Measurements from ENCODE around the gene APOC3. TPM values are rescaled to one million over a fixed set of nuclear protein-coding genes. Genes with fewer than 3 reads are reported as not detected.

Gene APOC3
- total and polyA plus RNA-seq, 9 of the 15 experiments (the other 6 are each of a cell fraction or from before 2014, with no cell fraction given), result 1.1 TPM; not detected in 8

DNA sequence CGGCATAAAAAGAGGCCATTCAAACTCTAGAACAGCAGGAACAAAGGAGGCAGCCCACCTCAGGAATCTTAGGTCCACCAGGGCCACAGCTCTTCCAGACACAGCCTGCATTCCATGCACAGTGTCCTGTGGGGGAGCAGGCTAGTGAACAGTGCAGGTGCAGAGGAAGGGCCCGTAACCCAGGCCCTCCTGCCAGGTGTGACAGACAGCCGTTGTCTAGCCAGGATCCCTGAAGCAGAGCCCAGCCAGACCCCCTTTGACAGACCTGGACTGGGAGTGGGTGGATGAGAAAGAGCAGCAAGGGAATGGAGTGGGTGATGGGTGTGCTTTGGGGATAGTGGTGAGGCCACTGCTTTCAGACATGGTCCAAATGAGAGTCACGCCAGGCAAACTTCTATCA lies 40.7 kb upstream of the APOC3 start:
- Histone ChIP-seq H3K4me2 (ENCODE audit: insufficient read depth, low read length) (no peak overlapping the region), H4K20me1 (replicated peaks; ENCODE audit: control insufficient read depth, insufficient read depth, low read length) (no peaks in the 10 kb centered on the region), H3K27me3 (ENCODE audit: control insufficient read depth in 2 of 2, insufficient read depth in 2 of 2, low read length in 2 of 2) (no peaks in the 10 kb centered on the region), H2AFZ (ENCODE audit: low read depth, low read length) (peak overlapping the region; percentile 99), H3K79me2 (ENCODE audit: control insufficient read depth, insufficient read depth, low read length) (peaks cover 24% of the 10 kb centered on the region), H3K36me3 (ENCODE audit: control insufficient read depth, insufficient read depth, low read length) (peaks cover 30% of the 10 kb centered on the region), H3K27ac (ENCODE audit: extremely low read depth, low read depth, low read length) (no peak overlapping the region), H3K4me1 (replicated peaks in 1 of 2; ENCODE audit: control insufficient read depth in 2 of 2, insufficient read depth in 2 of 2, low read length in 2 of 2) (peaks cover 22 to 33% of the 10 kb centered on the region in 2 experiments; a peak in 4 of 5 replicates), H3K9me3 (replicated peaks; ENCODE audit: control insufficient read depth, insufficient read depth, low read depth, low read length) (no peaks in the 10 kb centered on the region), H3K9me1 (ENCODE audit: control insufficient read depth, insufficient read depth, low read length) (no peaks in the 10 kb centered on the region), H3K4me3 (no peak overlapping the region), H3K9ac (ENCODE audit: insufficient read depth in 1 of 2, low read depth in 2 of 2, low read length in 2 of 2) (peak overlapping the region in 1 of 2 experiments; percentile 94; a peak in 1 of 4 replicates)
- ATAC-seq, result no peak
- WGBS (ENCODE audit: insufficient coverage, low coverage, missing lambda C conversion rate), result 47% methylated on average over 4 of the region's 4 CpGs
- no peak for FAIRE-seq
- in situ Hi-C loops (cut with MboI), result loop anchor here (5.0 kb wide), 1 partner anchor 313 kb away; no protein-coding TSS in a partner anchor
- ChIA-PET CTCF (ENCODE audit: low intra/inter-chr PET ratio) (no interaction called here), POLR2A (interaction anchor here (0.7 to 1.0 kb wide), 3 partner anchors 12 to 64 kb away, joined by 3 to 4 read pairs (median 3); no protein-coding TSS in a partner anchor)
- no TSS peak for BruUV-seq (replicated peaks)
- intact Hi-C loops (cut with micrococcal nuclease), result loop anchor here (1.0 kb wide), 1 partner anchor 47 kb away; no protein-coding TSS in a partner anchor
- DNase-seq (ENCODE audit: extremely low read depth in 1 of 4, low spot score in 3 of 4), result no peak
- no peak for TF ChIP-seq FOXA3 (CRISPR knock-in tag; conservative IDR thresholded peaks at IDR 0.05 in 1 of 2, IDR thresholded peaks at IDR 0.05 in 1 of 2)
- TF ChIP-seq PREB (CRISPR knock-in tag; IDR thresholded peaks at IDR 0.05), result no peak
- TF ChIP-seq SIN3B (IDR thresholded peaks at IDR 0.05; ENCODE audit: low read depth), result no peak
- no peak for TF ChIP-seq HDGF (IDR thresholded peaks at IDR 0.05)
- TF ChIP-seq TAF9B (IDR thresholded peaks at IDR 0.05; ENCODE audit: partially characterized antibody), result no peak
- TF ChIP-seq ZNF184 (CRISPR knock-in tag; IDR thresholded peaks at IDR 0.05), result no peak
- no peak for TF ChIP-seq ZBTB17 (CRISPR knock-in tag; IDR thresholded peaks at IDR 0.05)
- no peak for TF ChIP-seq U2AF2 (optimal IDR thresholded peaks at IDR 0.05; ENCODE audit: low read depth, low read length)
- TF ChIP-seq PURB (CRISPR knock-in tag; IDR thresholded peaks at IDR 0.05; ENCODE audit: low read depth), result no peak
- TF ChIP-seq PTBP1 (IDR thresholded peaks at IDR 0.05; ENCODE audit: low read depth, low read length), result no peak
- no peak for TF ChIP-seq HNRNPLL (IDR thresholded peaks at IDR 0.05; ENCODE audit: low read depth, low read length, poor library complexity, severe bottlenecking)
- TF ChIP-seq POLR3G (IDR thresholded peaks at IDR 0.05; ENCODE audit: extremely low read depth, insufficient read length, insufficient replicate concordance), result no peak
- TF ChIP-seq WHSC1 (IDR thresholded peaks at IDR 0.05; ENCODE audit: low read length), result no peak
- TF ChIP-seq ZNF12 (CRISPR knock-in tag; IDR thresholded peaks at IDR 0.05), result no peak
- TF ChIP-seq, protein P1, sequence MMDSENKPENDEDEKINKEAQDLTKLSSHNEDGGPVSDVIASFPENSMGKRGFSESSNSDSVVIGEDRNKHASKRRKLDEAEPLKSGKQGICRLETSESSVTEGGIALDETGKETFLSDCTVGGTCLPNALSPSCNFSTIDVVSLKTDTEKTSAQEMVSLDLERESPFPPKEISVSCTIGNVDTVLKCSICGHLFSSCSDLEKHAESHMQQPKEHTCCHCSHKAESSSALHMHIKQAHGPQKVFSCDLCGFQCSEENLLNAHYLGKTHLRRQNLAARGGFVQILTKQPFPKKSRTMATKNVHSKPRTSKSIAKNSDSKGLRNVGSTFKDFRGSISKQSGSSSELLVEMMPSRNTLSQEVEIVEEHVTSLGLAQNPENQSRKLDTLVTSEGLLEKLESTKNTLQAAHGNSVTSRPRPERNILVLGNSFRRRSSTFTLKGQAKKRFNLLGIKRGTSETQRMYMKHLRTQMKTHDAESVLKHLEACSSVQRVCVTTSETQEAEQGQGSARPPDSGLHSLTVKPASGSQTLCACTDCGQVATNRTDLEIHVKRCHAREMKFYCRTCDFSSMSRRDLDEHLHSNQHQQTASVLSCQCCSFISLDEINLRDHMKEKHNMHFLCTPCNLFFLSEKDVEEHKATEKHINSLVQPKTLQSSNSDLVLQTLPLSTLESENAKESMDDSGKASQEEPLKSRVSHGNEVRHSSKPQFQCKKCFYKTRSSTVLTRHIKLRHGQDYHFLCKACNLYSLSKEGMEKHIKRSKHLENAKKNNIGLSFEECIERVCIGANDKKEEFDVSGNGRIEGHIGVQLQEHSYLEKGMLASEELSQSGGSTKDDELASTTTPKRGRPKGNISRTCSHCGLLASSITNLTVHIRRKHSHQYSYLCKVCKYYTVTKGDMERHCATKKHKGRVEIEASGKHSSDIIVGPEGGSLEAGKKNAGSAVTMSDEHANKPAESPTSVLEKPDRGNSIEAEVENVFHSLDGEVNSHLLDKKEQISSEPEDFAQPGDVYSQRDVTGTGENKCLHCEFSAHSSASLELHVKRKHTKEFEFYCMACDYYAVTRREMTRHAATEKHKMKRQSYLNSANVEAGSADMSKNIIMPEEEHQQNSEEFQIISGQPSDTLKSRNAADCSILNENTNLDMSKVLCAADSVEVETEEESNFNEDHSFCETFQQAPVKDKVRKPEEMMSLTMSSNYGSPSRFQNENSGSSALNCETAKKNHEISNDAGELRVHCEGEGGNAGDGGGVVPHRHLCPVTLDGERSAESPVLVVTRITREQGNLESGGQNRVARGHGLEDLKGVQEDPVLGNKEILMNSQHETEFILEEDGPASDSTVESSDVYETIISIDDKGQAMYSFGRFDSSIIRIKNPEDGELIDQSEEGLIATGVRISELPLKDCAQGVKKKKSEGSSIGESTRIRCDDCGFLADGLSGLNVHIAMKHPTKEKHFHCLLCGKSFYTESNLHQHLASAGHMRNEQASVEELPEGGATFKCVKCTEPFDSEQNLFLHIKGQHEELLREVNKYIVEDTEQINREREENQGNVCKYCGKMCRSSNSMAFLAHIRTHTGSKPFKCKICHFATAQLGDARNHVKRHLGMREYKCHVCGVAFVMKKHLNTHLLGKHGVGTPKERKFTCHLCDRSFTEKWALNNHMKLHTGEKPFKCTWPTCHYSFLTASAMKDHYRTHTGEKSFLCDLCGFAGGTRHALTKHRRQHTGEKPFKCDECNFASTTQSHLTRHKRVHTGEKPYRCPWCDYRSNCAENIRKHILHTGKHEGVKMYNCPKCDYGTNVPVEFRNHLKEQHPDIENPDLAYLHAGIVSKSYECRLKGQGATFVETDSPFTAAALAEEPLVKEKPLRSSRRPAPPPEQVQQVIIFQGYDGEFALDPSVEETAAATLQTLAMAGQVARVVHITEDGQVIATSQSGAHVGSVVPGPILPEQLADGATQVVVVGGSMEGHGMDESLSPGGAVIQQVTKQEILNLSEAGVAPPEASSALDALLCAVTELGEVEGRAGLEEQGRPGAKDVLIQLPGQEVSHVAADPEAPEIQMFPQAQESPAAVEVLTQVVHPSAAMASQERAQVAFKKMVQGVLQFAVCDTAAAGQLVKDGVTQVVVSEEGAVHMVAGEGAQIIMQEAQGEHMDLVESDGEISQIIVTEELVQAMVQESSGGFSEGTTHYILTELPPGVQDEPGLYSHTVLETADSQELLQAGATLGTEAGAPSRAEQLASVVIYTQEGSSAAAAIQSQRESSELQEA (IDR thresholded peaks at IDR 0.05; ENCODE audit: low read depth), result no peak

Measured in K562 (cell line).